Measurements from ENCODE around the gene ARGLU1.

DNA sequence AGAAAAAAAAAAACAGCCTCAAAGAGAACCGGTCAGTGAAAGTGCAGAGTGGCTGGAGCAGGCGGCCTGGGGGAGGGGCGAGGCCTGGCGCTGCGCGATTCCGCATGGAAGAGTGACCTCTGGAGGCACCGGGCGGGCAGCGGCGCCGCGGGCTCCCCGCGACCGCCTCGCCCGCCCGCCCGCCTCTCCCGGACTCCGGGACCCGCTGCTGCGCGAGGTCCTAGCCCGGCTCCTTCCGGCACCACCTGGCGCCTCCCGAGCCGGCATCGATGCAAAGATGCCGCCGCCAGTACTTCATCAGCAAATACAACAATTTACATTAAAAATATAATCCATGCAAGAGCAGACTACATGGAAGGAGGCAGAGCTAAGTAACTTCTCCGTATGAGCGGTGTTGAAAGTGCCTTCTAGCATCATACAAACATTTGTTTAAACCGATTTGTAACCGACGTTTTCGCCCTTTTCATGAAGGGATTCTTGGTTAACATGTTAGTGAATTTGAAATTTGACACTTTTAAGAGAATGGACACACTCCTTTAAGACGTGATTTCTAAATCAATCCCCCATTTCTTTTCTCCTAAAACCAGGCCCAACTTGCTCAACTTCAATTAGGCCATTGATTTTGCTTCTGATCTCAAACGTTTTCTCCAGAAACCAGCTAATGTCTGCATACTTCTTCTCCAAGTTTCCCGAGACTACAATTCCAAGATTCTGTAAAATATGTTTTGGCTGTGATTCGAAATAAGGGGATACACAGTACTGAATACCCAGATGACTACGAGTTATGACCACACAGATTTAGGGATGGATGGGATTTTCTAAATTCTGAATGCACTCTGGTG is 34.6 kb downstream of the ARGLU1 start:
- TF ChIP-seq, protein P1, sequence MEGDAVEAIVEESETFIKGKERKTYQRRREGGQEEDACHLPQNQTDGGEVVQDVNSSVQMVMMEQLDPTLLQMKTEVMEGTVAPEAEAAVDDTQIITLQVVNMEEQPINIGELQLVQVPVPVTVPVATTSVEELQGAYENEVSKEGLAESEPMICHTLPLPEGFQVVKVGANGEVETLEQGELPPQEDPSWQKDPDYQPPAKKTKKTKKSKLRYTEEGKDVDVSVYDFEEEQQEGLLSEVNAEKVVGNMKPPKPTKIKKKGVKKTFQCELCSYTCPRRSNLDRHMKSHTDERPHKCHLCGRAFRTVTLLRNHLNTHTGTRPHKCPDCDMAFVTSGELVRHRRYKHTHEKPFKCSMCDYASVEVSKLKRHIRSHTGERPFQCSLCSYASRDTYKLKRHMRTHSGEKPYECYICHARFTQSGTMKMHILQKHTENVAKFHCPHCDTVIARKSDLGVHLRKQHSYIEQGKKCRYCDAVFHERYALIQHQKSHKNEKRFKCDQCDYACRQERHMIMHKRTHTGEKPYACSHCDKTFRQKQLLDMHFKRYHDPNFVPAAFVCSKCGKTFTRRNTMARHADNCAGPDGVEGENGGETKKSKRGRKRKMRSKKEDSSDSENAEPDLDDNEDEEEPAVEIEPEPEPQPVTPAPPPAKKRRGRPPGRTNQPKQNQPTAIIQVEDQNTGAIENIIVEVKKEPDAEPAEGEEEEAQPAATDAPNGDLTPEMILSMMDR (conservative IDR thresholded peaks at IDR 0.05; ENCODE audit: low read depth, low read length) = peak; percentile 37; the same call in 1 of the 2 replicates
- no peak for TF ChIP-seq EZH2 (IDR thresholded peaks at IDR 0.05; ENCODE audit: borderline replicate concordance, low read depth, low read length, poor library complexity, severe bottlenecking)
